T-helper 22 cell (primary cell): Measurements from ENCODE around the gene BCKDHA.
"Not testable (repeated sequence)": the region's sequence is repeated elsewhere in the genome, so short reads cannot be mapped to it uniquely, and the experiment has no call there.

Source experiments
- DNase-seq: peaks from one replicate; pipeline ENCODE4 v3.0.0-alpha.2; 2020; ENCODE audit warnings: low read depth

The BCKDHA gene

DNA sequence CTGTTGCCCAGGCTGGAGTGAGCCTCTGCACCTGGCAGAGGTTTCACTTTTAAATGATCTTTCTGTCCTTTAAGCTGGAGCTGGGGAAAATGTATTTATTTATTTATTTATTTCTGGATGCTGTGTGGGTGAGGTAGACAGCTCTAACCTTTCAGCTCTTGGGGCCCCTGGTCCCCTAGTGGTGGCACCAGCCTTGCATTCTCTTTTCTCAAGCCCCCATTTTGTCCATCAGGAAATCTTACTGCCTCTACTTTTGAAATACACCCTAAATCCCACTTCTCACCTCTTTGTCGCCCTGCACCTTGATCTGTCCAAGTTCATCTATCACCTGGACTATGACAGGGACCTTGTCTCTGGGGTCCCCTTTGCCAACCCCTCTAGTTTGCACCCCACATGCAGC lies 31.5 kb upstream of the BCKDHA start:
- DNase-seq = no peak

DNA sequence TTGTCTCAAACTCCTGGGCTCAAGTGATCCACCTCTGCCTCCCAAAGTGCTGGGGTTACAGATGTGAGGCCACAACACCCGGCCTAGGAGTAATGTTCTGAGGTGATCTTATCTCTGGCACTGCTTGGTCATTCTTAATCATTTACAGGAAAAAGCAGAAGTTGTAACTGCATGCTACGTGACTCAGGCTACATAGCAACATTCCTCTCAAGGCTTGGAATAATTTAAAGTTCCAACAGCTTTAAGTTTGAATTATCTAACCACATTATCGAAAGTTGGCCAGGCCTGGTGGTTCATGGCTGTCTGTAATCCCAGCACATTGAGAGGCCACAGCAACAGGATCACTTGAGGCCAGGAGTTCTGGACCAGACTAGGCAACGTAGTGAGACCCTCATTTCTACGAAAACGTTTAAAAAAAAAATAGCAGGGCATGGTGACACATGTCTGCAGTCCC lies 29.7 kb upstream of the BCKDHA start:
- no peak for DNase-seq

DNA sequence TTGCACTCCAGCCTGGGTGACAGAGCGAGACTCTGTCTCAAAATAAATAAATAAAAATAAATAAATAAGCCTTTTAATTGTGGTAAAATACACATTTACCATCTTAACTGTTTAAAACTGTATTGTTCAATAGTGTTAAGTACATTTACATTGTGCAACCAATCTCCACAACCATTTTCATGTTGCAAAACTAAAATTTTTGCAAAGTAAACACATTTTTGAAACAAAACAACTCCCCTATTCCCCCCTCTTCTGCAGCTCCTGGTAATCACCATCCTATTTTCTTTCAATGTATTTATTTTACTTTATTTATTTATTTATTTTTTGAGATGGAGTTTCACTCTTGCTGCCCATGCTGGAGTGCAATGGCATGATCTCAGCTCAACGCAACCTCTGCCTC lies 27.8 kb upstream of the BCKDHA start:
- DNase-seq = no peak

DNA sequence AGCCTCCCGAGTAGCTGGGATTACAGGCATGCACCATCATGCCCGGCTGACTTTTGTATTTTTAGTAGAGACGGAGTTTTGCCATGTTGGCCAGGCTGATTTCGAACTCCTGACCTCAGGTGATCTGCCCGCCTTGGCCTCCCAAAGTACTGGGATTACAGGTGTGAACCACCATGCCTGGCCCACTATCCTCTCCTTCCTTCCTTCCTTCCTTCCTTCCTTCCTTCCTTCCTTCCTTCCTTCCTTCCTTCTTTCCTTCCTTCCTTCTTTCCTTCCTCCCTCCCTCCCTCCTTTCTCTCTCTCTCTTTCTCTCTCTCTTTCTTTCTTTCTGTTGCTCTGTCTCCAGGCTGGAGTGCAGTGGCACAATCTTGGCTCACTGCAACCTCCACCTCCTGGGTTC lies 26.5 kb upstream of the BCKDHA start:
- not testable (repeated sequence) for DNase-seq

DNA sequence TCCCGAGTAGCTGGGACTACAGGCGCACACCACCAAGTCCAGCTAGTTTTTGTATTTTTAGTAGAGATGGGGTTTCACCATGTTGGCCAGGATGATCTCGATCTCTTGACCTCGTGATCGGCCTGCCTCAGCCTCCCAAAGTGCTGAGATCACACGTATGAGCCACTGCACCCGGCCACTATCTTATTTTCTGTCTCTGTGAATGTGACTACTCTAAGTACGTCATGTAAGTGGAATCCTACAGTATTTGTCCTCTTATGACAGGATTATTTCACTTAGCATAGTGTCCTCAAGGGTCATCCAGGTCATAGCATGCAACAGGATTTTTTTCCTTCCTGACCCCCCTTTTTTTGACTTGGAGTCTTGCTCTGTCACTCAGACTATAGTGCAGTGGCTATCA lies 26.1 kb upstream of the BCKDHA start:
- no peak for DNase-seq

DNA sequence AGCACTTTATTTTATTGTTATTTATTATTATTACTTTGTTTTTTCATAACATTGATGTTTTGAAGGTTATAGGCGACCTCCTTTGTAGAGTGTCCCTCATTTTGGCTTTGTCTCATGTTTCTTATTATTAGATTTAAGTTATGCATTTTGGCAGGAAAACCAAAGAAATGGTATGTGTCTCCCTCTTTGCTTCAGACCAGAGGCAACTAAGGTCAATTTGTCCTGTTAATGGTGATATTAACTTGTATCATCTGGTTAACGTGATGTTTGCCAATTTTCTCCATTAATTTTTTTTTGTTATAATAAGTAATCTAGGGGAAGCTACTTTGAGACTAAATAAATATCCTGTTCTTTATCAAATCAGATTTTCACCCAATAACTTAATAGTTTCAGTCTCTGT lies 25.1 kb upstream of the BCKDHA start:
- no peak for DNase-seq

DNA sequence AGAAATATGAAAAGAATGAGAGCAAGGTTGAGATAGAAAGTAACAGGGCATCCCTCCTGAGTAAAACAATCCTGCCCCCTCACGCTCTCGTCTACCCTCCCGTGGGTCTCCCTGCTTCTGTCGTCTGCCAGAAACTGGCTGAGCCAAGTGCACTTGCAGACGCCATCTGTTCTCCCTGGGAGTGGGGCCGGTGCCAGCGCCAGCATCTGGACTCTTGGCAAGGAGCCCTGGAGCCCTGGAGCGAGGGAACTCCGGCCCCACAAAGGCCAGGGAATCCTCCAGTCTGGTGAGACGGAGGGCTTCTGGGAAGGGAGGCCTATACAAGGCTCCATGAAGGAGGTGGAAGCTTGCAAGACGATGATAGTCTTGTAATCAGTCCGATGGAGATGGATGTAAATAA lies 23.6 kb upstream of the BCKDHA start:
- DNase-seq = no peak

DNA sequence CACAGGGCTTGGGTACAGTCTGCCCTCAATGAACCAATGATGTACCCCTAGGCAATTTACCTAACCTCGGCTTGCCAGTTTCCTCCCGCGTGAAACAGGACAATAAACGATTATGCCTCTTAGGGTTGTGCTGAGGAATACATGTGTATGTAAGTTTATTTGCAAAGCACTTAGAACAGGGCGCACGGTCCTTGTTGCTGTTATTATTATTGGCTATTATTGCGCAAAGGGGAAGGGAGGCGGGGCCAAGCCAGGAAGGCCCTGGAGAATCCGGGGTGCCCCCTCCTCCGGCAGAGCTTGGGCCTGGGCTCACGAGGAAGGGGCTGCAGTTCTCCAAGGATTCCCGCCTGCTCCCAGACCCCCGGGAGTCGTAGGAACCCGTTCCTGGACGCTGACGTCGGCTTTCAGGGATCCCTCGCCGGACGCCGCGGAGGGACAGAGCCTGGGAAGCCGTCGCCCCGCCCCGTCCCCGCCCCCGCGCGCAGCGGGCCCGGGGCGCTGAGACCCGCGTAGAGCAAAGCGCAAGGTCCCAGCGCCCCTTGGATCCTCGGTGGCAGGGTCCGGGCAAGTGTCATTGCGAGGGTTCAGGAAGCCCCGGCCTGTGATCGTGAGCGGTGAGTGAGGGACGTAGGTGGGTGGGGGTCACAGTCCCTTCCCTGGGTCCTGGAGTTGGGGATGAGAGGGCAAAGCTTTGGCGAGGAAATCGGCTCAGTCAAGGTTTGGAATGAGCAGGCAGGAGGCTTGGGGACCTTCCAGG lies 21.2 kb upstream of the BCKDHA start, which contains the start of gene TMEM91:
TSS of gene TMEM91 (plus strand) at position 293 of the 757 bp plus-strand sequence. CDS start 1,777 bp downstream, outside the sequence.
- no peak for DNase-seq

DNA sequence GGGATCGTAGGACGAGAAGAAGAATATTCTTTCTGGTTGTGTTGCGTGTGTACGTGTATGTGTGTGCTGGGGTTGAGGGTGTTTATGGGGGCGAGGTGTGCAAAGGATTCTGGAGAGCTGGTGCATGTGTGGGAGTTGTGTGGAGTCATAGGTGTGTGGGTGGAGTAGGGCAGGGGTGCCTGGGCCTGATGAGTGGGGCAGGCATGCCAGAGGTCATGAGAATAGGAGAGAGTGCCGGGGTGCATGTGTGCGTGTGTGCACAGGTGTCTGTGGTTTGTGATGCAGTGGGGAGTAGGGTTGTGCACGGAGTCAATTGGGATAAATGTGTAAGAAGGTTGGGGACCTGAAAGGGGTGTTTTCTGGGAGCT lies 20.6 kb upstream of the BCKDHA start:
- no peak for DNase-seq

DNA sequence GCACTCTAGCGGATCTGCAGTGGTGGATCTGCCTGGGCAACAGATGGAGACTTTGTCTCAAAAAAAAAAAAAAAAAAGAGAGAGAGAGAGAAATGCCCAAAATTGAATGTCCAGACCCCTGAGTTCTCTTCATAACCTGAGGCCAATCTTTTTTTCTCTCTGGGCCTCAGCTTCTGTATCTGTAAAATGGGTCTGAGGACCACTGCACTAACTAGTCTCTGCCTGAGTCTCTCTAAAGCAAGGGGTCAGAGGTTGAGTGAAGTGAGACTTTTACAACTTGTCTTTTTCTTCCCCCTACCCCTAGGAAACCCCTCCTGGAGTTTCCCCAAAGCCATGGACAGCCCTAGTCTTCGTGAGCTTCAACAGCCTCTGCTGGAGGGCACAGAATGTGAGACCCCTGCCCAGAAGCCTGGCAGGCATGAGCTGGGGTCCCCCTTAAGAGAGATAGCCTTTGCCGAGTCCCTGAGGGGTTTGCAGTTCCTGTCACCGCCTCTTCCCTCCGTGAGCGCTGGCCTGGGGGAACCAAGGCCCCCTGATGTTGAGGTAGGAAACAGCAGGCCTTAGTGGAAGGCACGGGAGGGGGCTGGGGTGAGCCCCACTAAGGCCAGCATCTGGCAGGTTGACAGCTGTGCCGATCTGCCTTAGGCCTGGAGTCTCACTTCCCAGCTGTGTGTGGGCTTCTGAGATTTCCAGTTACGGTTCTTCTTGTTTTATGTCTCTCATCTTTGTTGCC lies 19.5 kb upstream of the BCKDHA start:
- no peak for DNase-seq

DNA sequence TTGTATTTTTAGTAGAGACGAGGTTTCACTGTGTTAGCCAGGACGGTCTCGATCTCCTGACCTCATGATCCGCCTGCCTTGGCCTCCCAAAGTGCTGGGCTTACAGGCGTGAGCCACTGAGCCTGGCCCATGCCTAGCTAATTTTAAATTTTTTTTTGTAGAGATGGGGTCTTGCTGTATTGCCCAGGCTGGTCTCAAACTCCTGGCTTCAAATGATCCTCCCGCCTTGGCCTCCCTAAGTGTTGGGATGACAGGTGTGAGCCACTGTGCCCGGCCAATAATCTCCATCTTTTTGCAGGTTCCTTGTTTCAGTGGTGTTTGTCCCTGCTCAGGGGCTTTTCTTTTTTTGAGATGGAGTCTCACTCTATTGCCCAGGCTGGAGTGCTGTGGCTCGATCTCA lies 16.1 kb upstream of the BCKDHA start:
- DNase-seq = not testable (repeated sequence)

DNA sequence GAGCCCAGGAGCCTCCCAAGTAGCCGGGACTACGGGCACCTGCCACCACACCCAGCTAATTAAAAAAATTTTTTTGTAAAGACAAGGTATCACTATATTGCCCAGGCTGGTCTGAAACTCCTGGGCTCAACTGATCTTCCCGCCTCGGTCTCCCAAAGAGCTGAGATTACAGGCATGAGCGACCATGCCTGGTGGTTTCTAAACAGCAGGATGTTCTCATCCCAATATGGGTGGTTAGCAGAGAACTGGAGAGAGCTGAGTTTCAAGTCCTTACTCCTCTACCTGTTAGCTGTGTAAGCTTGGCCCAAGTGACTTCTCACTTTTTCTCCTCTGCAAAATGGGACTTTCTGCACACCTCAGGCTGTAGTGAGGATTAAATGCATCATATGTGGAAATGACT lies 13.3 kb upstream of the BCKDHA start:
- no peak for DNase-seq

DNA sequence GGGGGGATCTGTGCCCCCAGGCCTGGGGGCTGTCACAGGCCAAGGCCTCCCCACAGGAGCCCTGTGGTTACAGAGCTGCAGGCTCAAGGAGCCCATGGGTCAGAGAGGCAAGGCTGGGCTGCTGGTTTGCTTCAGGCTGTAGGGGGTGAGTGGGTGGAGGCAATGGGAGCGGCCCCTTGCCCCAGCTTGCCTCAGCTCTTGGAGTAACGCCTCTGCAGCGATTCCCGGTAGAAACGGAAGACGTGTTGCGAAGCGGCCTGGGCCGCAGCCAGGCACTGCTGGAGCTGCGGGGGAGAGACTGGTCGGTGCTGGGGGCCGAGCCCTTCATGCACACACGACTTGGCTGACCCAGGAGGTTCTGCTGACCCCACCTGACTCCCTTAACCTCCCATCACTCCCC lies 11.2 kb upstream of the BCKDHA start:
- DNase-seq = no peak

DNA sequence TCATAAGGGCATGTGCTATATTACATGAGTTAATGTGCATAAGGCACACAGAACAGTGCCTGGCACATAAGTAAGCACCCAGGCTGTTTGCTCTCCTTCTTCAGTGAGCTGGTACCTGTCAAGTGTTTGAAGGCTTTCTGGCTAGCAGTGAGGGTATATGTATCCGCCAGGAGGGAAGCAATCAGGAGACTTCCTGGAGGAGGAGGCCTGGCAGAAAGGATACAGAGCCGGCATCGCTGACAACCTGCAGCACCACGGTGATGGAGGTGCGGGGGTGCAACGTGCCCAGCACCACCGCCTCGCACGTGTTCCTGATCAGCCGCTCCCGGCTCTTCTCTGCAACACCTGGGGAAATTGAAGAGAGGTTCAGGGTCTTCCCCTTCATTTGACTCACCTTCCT lies 6.0 kb upstream of the BCKDHA start:
- DNase-seq = no peak

DNA sequence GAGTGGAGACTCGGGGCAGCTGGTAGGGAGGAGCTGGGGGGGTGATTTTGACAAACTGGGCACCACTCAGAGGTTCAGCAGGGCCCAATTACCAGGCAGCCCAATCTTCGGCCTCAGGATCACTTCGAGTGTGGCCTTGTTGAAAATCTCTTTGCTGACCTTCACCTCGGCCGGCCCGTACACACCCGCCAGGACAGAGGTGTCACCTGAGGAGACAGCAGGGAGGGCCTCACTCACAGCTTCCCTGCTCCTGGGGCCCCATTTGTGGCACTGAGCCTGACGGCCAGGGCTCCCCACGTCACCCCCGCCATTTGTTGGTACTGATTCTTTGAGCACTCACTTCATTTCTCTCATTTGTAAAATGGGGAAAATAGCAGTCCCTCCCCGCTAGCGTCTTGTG lies 4.8 kb upstream of the BCKDHA start:
- DNase-seq = no peak

DNA sequence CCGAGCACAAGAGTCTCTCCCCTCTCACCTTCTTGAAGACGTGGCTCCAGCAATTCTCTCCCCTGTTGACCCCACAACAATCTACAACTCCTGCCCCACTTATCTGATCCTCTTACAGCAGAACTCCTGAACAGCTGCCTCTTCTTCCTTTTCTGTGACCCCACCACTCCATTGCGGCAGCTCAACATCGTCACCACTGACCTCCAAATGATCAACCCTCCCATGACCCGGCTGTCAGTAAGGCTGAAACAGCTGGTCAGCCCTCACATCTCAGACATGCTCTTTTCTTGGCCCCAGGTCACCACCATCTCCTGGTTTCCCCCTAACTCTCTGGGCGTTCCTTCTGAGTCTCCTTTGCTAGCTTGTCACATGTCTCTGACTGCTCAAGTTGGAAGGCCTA lies 2.3 kb upstream of the BCKDHA start:
- no peak for DNase-seq

DNA sequence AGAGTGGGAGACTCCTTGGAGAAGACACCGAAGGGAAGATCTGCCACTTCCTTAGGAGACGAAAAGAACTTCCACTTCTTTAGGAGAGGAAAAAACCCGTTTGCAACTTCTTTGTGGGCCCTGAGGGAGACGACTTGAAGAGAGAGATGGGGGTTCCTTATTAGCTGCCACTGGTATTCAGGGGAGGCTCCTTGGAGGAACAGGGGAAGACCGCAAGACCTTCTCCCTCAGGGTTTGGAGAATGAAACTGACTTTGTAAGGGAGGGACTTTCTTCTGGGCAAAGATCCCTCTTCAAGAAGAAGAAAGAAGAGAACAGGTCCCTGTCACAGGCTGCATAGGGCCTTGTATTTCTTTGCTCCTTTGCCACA lies 416 bp downstream of the BCKDHA start:
- no peak for DNase-seq

DNA sequence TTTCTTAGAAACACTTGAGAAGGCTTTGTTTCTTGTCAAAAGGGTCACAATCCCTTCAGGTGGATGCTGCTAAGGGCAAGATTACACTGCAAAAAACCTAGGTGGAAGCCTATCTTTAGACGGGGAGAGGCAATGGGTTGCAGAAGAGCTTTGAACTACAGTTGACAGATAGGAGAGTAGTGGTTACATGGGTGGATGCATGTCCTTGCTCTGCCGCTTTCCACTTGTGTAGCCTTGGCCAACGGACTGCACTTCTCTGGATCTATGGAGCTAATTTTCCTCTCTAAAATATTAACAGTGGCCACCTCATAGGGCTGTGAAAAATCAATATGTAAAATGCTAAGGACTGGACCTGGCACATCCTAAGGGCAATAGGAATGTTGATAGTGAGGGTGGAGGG lies 980 bp downstream of the BCKDHA start:
- DNase-seq = no peak

DNA sequence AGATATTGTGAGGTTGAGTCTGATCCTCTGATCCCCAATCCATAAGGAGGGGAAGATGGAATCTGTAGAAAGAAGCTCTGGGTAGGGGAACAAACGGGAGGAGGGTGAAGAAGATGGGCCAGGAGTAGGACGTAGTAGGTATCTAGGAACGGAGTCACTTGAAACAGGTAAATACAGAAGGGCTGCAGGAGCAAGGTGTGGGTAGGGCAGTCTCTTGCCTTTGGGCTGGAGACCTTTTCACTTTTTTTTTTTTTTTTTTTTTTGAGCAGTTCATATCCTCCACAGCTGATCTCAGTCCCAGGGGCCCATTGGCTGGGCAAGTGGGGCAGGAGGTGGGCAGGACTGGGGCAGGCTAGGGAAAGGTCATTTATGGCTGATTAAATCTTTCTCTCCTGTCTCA lies 1.5 kb downstream of the BCKDHA start:
- no peak for DNase-seq

DNA sequence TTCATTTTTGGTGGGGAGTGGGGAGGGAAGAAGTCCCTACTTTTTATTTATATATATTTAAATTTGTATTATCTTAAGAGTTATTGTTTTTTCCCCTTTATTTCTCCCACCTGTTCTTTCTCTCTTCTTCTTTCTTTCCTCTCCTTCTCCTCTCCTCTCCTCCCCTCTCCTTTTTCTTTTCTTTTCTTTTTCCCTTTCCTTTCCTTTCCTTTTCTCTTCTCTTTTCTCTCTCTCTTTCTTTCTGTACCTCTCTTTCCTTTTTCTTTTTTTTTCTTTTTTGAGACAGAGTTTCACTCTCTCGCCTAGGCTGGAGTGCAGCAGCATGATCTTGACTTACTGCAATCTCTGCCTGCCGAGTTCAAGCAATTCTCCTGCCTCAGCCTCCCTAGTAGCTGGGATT lies 1.9 kb downstream of the BCKDHA start:
- no peak for DNase-seq

DNA sequence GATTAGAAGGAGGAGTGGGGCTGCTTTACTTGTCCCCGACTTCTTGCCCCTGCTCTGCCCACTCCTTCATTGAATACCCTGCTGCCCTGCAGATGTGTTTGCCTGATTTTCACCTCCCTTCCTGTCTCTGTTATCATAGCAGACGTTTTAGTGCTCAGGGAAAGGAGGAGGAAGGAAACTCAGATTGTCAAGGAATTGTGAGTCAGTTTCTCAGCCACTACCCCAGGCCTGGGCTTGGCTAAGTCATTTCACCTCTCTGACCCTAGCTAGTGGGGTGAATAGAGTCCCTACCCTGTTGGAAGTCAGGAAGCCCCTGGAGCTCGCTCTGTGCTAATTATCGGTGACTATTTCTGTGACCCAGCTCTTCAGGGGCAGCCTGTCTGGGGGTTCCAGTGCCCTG lies 3.9 kb downstream of the BCKDHA start:
- no peak for DNase-seq

DNA sequence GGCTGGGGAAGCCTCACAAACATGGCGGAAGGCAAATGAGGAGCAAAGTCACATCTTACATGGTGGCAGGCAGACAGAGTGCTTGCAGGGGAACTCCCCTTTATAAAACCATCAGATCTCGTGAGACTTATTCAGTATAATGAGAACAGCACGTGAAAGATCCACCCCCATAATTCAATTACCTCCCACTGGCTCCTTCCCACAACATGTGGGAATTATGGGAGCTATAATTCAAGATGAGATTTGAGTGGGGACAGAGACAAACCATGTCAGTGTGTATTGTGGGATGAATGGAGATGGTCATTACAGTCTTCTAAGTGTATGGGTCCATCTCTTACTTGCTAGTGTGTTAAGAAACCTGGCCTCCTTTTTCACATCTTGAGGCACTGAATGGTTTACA lies 4.4 kb downstream of the BCKDHA start:
- no peak for DNase-seq

DNA sequence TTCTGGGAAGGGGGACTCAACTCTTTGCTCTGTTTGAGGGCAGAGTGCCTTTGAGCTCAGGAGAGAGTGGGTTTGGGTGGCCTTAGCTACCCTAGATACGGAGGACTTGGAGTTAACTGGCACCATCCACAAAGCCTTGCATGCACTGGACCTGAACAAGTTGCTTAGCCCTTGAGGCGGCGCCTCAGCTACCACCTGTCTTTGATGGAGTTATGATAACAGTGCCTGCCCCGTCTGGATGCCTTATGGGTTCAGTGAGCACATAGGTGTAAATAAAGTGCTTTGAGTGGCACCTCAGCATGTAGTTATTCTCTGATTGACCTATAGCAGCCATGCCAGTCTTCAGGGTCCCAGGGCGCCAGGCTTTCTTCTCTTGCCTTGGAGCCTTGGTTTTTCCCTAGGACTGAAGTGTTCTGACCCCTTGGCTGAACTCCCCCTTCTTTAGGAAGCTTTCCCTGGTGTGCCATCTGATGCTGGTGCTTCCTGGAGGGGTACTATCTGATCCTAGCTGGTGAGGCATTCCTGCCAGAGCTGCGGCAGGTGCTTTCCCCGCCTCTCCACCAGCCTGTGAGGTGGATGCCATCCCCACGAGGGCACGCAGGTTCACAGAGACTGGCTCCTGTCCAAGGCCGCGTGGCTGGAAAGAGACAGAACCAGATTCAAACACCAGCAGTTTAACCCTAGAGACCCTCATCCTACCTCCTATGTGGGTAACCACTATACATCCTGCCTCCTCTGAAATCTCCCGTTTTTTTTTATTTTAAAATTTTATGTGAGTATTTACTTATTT lies 5.8 kb downstream of the BCKDHA start:
- DNase-seq = no peak
